BE2C (cell line): ENCODE data around the gene ANKK1.

Experiments
- DNase-seq: peaks from one replicate; pipeline ENCODE4 v3.0.0-alpha.2; 2020
- H3K27me3 ChIP-seq: fragments of 250-450 bp; sonication (Bioruptor Pico); 2 replicates; pipeline ENCODE4 v1.5.1; 2020; ENCODE audit warnings: mild to moderate bottlenecking
- H3K36me3 ChIP-seq: fragments of 250-450 bp; sonication (Bioruptor Pico); 2 replicates; pipeline ENCODE4 v1.5.1; 2020; ENCODE audit warnings: mild to moderate bottlenecking
- H3K4me1 ChIP-seq: fragments of 250-450 bp; sonication (Bioruptor Pico); 2 replicates; pipeline ENCODE4 v1.5.1; 2020
- H3K4me3 ChIP-seq: 2 replicates; pipeline ENCODE4 v1.5.1; 2011; ENCODE audit warnings: low read depth, low read length
- H3K9me3 ChIP-seq: fragments of 250-450 bp; sonication (Bioruptor Pico); 2 replicates; pipeline ENCODE4 v1.5.1; 2020
- CTCF ChIP-seq: IDR thresholded peaks from 2 replicates; pipeline ENCODE4 v1.5.1; 2012; ENCODE audit warnings: mild to moderate bottlenecking, low read depth, low read length

ANKK1 gene

GRCh38 chr11:113363996-113364641, 23.5 kb upstream of the ANKK1 start:
- no peak for DNase-seq
- no peaks in the 10 kb centered on the region for H3K9me3 ChIP-seq

GRCh38 chr11:113365895-113366294, 21.7 kb upstream of the ANKK1 start:
- TF ChIP-seq CTCF: no peak
- Histone ChIP-seq H3K9me3 (no peaks in the 10 kb centered on the region), H3K4me3 (no peak overlapping the region), H3K36me3 (no peaks in the 10 kb centered on the region), H3K27me3 (no peaks in the 10 kb centered on the region), H3K4me1 (no peaks in the 10 kb centered on the region)
- no peak for DNase-seq

More at GRCh38 chr11:113363996-113364641, 23.5 kb upstream of the ANKK1 start:
- Histone ChIP-seq H3K36me3 (no peaks in the 10 kb centered on the region; the same call in 1 of the 2 replicates), H3K4me1 (no peaks in the 10 kb centered on the region), H3K4me3 (no peak overlapping the region), H3K27me3 (no peaks in the 10 kb centered on the region)
- TF ChIP-seq CTCF: no peak

- H3K27me3 ChIP-seq: no peaks in the 10 kb centered on the region
- no peak overlapping the region for H3K4me3 ChIP-seq
- no peak for DNase-seq
- no peaks in the 10 kb centered on the region for H3K36me3 ChIP-seq
- no peaks in the 10 kb centered on the region for H3K4me1 ChIP-seq
- no peaks in the 10 kb centered on the region for H3K9me3 ChIP-seq
- no peak for TF ChIP-seq CTCF
These were observed 18.2 kb upstream of the ANKK1 start for GRCh38 chr11:113369411-113369810.

GRCh38 chr11:113370634-113371033, 16.9 kb upstream of the ANKK1 start:
- Histone ChIP-seq H3K4me3 (no peak overlapping the region), H3K9me3 (no peaks in the 10 kb centered on the region), H3K27me3 (no peaks in the 10 kb centered on the region), H3K4me1 (no peaks in the 10 kb centered on the region), H3K36me3 (no peaks in the 10 kb centered on the region)
- no peak for TF ChIP-seq CTCF
- DNase-seq: no peak

- Histone ChIP-seq H3K27me3 (no peaks in the 10 kb centered on the region), H3K36me3 (no peaks in the 10 kb centered on the region), H3K4me1 (no peaks in the 10 kb centered on the region), H3K9me3 (no peaks in the 10 kb centered on the region), H3K4me3 (no peak overlapping the region)
- TF ChIP-seq CTCF: peak; percentile 54
- DNase-seq: no peak
These were observed 15.3 kb upstream of the ANKK1 start for GRCh38 chr11:113372309-113372708.

- H3K4me3 ChIP-seq: no peak overlapping the region
- no peaks in the 10 kb centered on the region for H3K9me3 ChIP-seq
- H3K36me3 ChIP-seq: no peaks in the 10 kb centered on the region
- no peaks in the 10 kb centered on the region for H3K27me3 ChIP-seq
- TF ChIP-seq CTCF: no peak
- no peak for DNase-seq
- no peaks in the 10 kb centered on the region for H3K4me1 ChIP-seq
These were observed 14.3 kb upstream of the ANKK1 start for GRCh38 chr11:113373306-113373705.
